Liver (tissue), 3 donors: ENCODE data around the gene UROC1.

Experiments used
- EGR1 ChIP-seq, 2 donors: IDR thresholded peaks; 2 replicates each; pipeline ENCODE4 v1.6.1; 2016 to 2018; ENCODE audit warnings: antibody characterized with exemption in 2 of 2, low read depth in 2 of 2
- MAX ChIP-seq: IDR thresholded peaks from 2 replicates; pipeline ENCODE4 v1.6.1; 2016; ENCODE audit warnings: antibody characterized with exemption
- RXRA ChIP-seq, 2 donors: IDR thresholded peaks; 2 replicates each; pipeline ENCODE4 v1.6.1; 2017 to 2018; ENCODE audit warnings: antibody characterized with exemption in 2 of 2, mild to moderate bottlenecking in 1 of 2
- SP1 ChIP-seq: IDR thresholded peaks from 2 replicates; pipeline ENCODE4 v1.6.1; 2018; ENCODE audit warnings: antibody characterized with exemption, mild to moderate bottlenecking
- TAF1 ChIP-seq: conservative IDR thresholded peaks from 2 replicates; pipeline ENCODE4 v1.6.1; 2016; ENCODE audit warnings: antibody characterized with exemption, mild to moderate bottlenecking
- YY1 ChIP-seq: IDR thresholded peaks from 2 replicates; pipeline ENCODE4 v1.6.1; 2016; ENCODE audit warnings: antibody characterized with exemption, mild to moderate bottlenecking
- TF ChIP-seq, protein P1 (sequence below): fragments of 150-350 bp; IDR thresholded peaks from 2 replicates; pipeline ENCODE4 v1.5.1; 2017; ENCODE audit warnings: improper control_type of control experiment, low read depth, low read length; ENCODE audit not compliant: missing input control
- donor health status: healthy.
- donor health status: healthy.

- TF ChIP-seq MAX = no peak
- no peak for TF ChIP-seq YY1
- TF ChIP-seq, protein P1, sequence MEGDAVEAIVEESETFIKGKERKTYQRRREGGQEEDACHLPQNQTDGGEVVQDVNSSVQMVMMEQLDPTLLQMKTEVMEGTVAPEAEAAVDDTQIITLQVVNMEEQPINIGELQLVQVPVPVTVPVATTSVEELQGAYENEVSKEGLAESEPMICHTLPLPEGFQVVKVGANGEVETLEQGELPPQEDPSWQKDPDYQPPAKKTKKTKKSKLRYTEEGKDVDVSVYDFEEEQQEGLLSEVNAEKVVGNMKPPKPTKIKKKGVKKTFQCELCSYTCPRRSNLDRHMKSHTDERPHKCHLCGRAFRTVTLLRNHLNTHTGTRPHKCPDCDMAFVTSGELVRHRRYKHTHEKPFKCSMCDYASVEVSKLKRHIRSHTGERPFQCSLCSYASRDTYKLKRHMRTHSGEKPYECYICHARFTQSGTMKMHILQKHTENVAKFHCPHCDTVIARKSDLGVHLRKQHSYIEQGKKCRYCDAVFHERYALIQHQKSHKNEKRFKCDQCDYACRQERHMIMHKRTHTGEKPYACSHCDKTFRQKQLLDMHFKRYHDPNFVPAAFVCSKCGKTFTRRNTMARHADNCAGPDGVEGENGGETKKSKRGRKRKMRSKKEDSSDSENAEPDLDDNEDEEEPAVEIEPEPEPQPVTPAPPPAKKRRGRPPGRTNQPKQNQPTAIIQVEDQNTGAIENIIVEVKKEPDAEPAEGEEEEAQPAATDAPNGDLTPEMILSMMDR = no peak
- TF ChIP-seq SP1 = no peak
- TF ChIP-seq RXRA (IDR thresholded peaks at IDR 0.05) = no peak
- TF ChIP-seq TAF1 = no peak
- no peak for TF ChIP-seq EGR1 (IDR thresholded peaks at IDR 0.05; ENCODE audit: low read depth in 2 of 2)
Measured at GRCh38 chr3:126507886-126508285, 9.7 kb downstream of the UROC1 start.
